ENCODE measurements around the gene KCNK16. TPM values are rescaled to one million over a fixed set of nuclear protein-coding genes. Genes with fewer than 3 reads are reported as not detected.

The KCNK16 gene
- total RNA-seq, 3 donors from 2014 or later, result not detected

DNA sequence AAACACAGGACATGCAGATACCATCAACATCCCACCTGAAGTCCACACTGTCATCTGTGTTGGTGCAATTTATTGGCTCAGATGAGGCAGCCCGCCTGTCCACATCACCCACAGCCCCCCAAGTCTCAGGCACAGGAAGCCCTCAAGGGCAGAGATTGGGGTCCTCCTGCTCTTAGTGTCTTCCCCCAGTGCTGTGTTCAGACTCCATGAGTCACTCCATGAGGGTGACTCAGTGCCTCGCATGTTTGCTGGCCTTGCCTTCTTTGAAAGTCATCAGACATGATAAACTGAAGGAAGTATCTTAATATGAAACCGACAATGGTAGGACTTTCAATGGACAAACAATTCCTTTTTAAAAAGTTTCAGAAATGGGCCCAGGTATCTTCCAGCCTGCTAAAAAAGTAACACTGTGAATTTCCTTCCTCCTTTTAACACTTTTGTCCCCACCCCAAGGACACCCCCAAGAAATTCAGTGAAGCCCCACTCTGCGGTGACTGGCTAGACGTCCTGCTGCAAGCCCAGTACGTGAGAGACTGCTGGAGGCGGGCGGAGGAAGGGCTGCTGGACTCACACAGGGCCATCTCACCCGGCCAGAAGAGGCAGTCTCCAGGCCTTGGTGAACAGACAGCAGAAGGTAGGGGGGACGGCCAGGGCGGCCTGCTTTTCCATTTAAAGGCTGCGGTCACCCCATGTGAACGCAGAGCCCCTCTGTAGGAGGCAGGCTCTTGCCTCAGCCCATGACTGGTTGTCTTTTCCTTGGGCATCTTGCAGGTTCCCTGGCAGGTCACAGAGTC is 43.0 kb upstream of the KCNK16 start:
- Histone ChIP-seq H3K36me3 (no peaks in the 10 kb centered on the region), H3K27ac (no peak overlapping the region), H3K27me3 (no peaks in the 10 kb centered on the region), H3K4me3 (no peak overlapping the region), H3K9me3 (no peaks in the 10 kb centered on the region), H3K4me1 (no peaks in the 10 kb centered on the region)
- TF ChIP-seq POLR2A (IDR thresholded peaks at IDR 0.05) (no peak), POLR2AphosphoS5 (IDR thresholded peaks at IDR 0.05) (no peak)
- TF ChIP-seq, protein P1, sequence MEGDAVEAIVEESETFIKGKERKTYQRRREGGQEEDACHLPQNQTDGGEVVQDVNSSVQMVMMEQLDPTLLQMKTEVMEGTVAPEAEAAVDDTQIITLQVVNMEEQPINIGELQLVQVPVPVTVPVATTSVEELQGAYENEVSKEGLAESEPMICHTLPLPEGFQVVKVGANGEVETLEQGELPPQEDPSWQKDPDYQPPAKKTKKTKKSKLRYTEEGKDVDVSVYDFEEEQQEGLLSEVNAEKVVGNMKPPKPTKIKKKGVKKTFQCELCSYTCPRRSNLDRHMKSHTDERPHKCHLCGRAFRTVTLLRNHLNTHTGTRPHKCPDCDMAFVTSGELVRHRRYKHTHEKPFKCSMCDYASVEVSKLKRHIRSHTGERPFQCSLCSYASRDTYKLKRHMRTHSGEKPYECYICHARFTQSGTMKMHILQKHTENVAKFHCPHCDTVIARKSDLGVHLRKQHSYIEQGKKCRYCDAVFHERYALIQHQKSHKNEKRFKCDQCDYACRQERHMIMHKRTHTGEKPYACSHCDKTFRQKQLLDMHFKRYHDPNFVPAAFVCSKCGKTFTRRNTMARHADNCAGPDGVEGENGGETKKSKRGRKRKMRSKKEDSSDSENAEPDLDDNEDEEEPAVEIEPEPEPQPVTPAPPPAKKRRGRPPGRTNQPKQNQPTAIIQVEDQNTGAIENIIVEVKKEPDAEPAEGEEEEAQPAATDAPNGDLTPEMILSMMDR (IDR thresholded peaks at IDR 0.05), result no peak
- intact Hi-C loops (cut with DNase I; ENCODE audit: low total_unique reads), result loop anchor here (5.0 to 10.0 kb wide), 2 partner anchors 529 to 1137 kb away; no protein-coding TSS in a partner anchor
- no peak for DNase-seq (ENCODE audit: low spot score in 2 of 2)

DNA sequence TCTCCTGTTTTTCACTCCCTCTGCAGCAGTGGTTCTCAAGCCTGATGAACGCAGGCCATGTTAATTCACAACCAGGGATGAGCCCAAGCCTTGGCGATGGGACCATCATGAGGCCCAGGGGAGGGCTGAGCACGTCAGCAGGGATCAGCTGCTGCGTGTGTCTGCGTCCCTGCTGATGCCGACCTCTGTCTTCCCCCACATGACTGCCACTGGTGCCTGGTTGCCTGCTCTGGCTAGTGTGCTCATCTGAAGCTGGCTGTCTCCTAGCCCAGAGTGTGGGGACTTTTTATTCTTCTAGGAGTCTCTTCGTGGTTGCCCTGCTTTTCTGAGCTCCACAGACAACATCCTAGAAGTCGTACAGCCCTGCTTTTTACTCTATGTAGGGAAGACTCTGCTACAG is 40.8 kb upstream of the KCNK16 start:
- Histone ChIP-seq H3K36me3 (no peaks in the 10 kb centered on the region), H3K9me3 (no peaks in the 10 kb centered on the region), H3K27ac (no peak overlapping the region), H3K4me1 (no peaks in the 10 kb centered on the region), H3K27me3 (no peaks in the 10 kb centered on the region), H3K4me3 (no peak overlapping the region)
- DNase-seq (ENCODE audit: low spot score in 2 of 2), result no peak
- intact Hi-C loops (cut with DNase I; ENCODE audit: low total_unique reads), result loop anchor here (10.0 kb wide), 1 partner anchor 532 kb away; no protein-coding TSS in a partner anchor
- no peak for TF ChIP-seq POLR2A (IDR thresholded peaks at IDR 0.05)
- TF ChIP-seq POLR2AphosphoS5 (IDR thresholded peaks at IDR 0.05), result no peak
- TF ChIP-seq, protein P1 (IDR thresholded peaks at IDR 0.05), result no peak

DNA sequence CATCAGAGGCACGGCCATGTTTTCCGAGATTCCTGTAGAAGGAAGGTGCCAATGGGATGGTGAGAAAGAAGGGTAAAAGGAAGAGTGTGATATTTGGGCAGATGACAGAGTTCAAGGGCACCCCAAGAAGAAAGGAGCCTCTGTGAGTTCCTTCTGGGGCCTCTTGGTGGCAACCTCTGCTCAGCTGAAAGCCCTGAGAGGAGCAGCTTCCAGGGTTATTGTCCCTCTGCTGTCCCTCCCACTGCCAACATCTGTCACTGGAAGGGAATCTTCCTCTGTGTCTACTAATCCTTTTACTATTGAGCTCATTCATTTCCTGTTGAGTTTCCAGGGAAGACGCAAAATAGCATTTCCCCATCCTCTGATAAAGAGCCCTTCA is 40.0 kb upstream of the KCNK16 start:
- Histone ChIP-seq H3K27me3 (no peaks in the 10 kb centered on the region), H3K4me3 (no peak overlapping the region), H3K9me3 (no peaks in the 10 kb centered on the region), H3K36me3 (no peaks in the 10 kb centered on the region), H3K27ac (no peak overlapping the region), H3K4me1 (no peaks in the 10 kb centered on the region)
- DNase-seq (ENCODE audit: low spot score in 2 of 2), result no peak
- intact Hi-C loops (cut with DNase I; ENCODE audit: low total_unique reads), result loop anchor here (10.0 kb wide), 1 partner anchor 532 kb away; no protein-coding TSS in a partner anchor
- TF ChIP-seq POLR2AphosphoS5 (IDR thresholded peaks at IDR 0.05) (no peak), POLR2A (IDR thresholded peaks at IDR 0.05) (no peak)
- TF ChIP-seq, protein P1 (IDR thresholded peaks at IDR 0.05), result no peak

DNA sequence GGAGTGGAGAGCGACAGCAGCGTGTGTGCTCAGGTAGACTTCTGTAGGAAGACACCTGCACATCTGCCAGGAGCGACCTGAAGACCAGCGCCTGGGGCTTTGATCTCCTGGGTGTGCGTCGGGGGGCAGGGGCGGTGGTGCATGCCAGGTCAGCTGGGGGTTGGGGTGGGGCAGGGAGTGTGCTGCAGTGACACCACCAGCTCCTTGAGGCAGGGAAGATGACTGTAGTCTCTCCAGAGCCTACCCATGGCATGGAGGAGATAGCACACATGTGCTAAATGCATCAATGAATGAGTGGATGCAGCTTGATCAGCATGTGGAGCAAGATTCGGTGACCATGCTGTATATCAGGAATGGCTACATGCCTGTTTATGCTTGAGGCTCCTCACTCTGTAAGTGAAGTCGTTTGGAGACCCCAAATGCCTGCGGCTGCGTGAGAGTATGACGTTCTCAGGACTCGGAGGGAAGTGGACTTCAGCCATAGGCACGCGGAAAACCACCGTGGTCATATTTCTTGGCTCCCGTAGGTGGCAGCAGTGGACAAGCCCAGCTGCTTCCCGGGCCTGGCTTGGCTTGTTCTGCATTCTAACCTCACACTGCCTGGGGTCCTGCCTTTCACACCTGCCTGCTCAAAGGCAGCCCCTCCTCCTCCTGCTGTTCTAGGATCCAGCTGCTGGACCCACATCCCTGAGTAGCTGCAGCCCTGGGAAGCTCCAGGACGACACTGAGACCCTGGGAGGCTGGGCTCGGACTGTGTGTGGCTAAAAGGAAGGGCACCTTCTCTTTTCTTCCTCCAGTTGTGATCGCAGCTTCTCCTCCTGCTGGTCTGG is 39.4 kb upstream of the KCNK16 start:
- intact Hi-C loops (cut with DNase I; ENCODE audit: low total_unique reads), result loop anchor here (10.0 kb wide), 1 partner anchor 533 kb away; no protein-coding TSS in a partner anchor
- Histone ChIP-seq H3K4me3 (peak overlapping the region in 1 of 3 donors; percentile 34), H3K27ac (no peak overlapping the region), H3K36me3 (no peaks in the 10 kb centered on the region), H3K9me3 (no peaks in the 10 kb centered on the region), H3K4me1 (no peaks in the 10 kb centered on the region), H3K27me3 (no peaks in the 10 kb centered on the region)
- peak in 1 of 2 donors; percentile 41 for DNase-seq (ENCODE audit: low spot score in 2 of 2)
- TF ChIP-seq POLR2A (IDR thresholded peaks at IDR 0.05), result no peak
- TF ChIP-seq, protein P1 (IDR thresholded peaks at IDR 0.05), result peak; percentile 63 to 68 (median 66)

Measured in breast epithelium (tissue), 4 donors.